Transverse colon (tissue), 4 donors: ENCODE measurements around the gene VKORC1.

Experiments used
- POLR2A ChIP-seq: fragments of 450-650 bp; IDR thresholded peaks from one replicate; pipeline ENCODE4 v1.6.1; 2016; ENCODE audit warnings: antibody characterized with exemption, mild to moderate bottlenecking, moderate library complexity
- POLR2AphosphoS5 ChIP-seq, 3 donors: sonication (generic); formaldehyde crosslinking; IDR thresholded peaks; one replicate each; pipeline ENCODE4 v1.6.1; 2016; ENCODE audit warnings: antibody characterized with exemption in 3 of 3
- TF ChIP-seq, protein P1 (sequence below), 5 experiments: fragments of 200-600 bp in 3 of 5; fragments of 450-650 bp in 2 of 5; sonication (generic) in 3 of 5; IDR thresholded peaks; 1 replicate in 2 of 5; 2 replicates in 3 of 5; pipeline ENCODE4 v1.5.1; 2016 to 2017; ENCODE audit warnings: antibody characterized with exemption in 5 of 5, inconsistent platforms in 3 of 5, mild to moderate bottlenecking in 2 of 5, moderate library complexity in 1 of 5

DNA sequence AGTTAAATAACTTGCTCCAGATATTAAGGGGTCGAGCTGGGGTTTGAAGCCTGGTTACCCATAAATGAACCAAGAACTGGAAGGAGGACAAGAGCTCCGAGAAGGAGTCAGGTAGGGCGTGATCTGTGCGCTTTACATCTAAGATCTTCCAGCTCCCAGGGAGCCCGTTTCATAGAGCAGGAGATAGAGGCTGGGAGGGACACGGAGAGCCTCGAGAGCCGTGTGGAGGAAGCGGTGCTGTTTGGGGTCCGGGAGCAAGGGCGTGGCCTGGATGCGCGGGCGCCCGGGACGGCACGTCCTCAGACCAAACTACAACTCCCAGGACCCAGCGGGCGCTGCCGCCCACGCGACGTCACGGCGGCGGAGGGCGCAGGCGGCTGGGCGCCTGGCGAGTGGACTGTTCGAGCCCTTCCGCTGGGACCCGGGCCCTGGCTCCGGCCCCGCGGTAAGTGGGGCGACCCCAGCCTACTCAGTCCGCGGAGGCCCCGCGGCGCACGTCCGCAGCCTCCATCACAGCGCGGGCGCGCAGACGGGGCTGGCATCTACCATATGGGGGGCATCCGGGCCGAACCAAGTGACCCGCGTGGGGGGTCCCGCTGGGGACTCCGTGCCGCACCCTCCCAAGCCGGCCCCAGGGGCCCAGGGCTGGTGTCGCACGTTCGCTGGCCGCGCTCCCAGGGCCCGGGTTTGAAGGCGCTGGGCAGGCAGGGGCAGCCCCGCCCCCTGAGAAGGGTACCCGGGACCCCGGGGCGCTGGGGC lies 13.6 kb upstream of the VKORC1 start, which contains the start of gene BCKDK:
- TF ChIP-seq POLR2AphosphoS5 (IDR thresholded peaks at IDR 0.05) (peak; percentile 42 to 79 (median 75)), POLR2A (peak; percentile 50)
- TF ChIP-seq, protein P1, sequence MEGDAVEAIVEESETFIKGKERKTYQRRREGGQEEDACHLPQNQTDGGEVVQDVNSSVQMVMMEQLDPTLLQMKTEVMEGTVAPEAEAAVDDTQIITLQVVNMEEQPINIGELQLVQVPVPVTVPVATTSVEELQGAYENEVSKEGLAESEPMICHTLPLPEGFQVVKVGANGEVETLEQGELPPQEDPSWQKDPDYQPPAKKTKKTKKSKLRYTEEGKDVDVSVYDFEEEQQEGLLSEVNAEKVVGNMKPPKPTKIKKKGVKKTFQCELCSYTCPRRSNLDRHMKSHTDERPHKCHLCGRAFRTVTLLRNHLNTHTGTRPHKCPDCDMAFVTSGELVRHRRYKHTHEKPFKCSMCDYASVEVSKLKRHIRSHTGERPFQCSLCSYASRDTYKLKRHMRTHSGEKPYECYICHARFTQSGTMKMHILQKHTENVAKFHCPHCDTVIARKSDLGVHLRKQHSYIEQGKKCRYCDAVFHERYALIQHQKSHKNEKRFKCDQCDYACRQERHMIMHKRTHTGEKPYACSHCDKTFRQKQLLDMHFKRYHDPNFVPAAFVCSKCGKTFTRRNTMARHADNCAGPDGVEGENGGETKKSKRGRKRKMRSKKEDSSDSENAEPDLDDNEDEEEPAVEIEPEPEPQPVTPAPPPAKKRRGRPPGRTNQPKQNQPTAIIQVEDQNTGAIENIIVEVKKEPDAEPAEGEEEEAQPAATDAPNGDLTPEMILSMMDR (IDR thresholded peaks at IDR 0.05) = no peak
